Erythroblast (primary cell): Measurements from ENCODE around the gene TMEM191B.
"Not testable (repeated sequence)": the region's sequence is repeated elsewhere in the genome, so short reads cannot be mapped to it uniquely, and the experiment has no call there.

Source experiments
- GATA1 ChIP-seq: IDR thresholded peaks from 2 replicates; pipeline ENCODE4 v1.6.1; 2011; ENCODE audit warnings: low read depth, mild to moderate bottlenecking, control low read depth, low read length, moderate library complexity
- POLR2A ChIP-seq: IDR thresholded peaks from 2 replicates; pipeline ENCODE4 v1.6.1; 2011; ENCODE audit warnings: mild to moderate bottlenecking, low read length

DNA sequence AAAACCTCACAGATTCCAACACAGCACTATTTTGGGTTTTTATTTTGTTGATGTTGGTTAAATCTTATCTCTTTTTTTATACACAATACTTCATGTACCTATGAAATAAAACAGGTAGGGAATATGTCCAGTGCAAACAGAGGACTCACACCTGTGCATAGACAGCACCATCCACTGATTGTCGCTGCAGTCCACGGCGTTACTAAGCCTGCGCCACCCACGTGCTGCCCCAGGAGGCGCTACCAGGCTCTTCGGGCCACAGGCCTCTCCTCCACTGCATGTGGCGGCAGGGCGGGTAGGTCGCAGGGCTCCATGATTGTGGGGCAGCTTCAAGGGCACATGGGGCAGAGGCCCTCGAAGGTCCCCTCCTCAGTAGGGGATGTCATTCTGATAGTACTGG is 6.0 kb downstream of the TMEM191B start:
- TF ChIP-seq POLR2A, GATA1: not testable (repeated sequence)
